ENCODE data around the gene CFAP45.

The CFAP45 gene

DNA sequence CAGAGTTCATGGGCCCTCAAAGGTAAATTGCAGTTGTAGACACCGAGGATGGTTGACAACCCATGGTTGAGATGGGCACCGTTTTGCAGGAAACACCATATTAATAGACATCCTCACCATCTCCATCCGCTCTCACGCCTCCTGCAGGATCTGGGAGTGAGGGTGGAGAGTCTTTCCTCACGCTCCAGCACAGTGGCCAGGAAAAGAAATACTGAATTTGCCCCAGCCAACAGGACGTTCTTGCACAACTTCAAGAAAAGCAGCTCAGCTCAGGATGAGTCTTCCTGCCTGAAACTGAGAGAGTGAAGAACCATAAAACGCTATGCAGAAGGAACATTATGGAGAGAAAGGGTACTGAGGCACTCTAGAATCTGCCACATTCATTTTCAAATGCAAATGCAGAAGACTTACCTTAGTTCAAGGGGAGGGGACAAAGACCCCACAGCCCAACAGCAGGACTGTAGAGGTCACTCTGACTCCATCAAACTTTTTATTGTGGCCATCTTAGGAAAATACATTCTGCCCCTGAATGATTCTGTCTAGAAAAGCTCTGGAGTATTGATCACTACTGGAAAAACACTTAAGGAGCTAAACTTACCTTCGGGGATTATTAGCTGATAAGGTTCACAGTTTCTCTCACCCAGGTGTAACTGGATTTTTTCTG is 64.0 kb downstream of the CFAP45 start:
- TF ChIP-seq POLR2AphosphoS5 (IDR thresholded peaks at IDR 0.05; ENCODE audit: low read depth, low read length) (no peak), TAF1 (IDR thresholded peaks at IDR 0.05; ENCODE audit: borderline replicate concordance, low read depth, low read length) (no peak), POLR2A (IDR thresholded peaks at IDR 0.05; ENCODE audit: low read depth, low read length) (no peak)
- FAIRE-seq (no peak), DNase-seq (ENCODE audit: insufficient read length) (no peak)

DNA sequence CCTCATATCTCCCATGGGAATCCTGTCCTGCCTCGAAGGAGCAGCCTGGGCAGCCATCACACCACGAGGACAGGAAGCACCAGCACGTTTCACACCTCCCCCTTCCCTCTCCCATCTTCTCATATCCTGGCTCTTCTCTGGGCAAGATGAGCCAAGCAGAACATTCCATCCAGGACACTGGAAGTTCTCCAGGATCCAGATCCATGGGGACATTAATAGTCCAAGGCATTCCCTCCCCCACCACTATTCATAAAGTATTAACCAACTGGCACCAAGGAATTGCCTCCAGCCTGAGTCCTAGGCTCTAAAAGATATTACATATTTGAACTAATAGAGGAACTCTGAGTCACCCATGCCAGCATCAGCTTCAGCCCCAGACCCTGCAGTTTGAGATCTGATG is 64.6 kb downstream of the CFAP45 start:
- FAIRE-seq (no peak), DNase-seq (ENCODE audit: insufficient read length) (no peak)
- TF ChIP-seq TAF1 (IDR thresholded peaks at IDR 0.05; ENCODE audit: borderline replicate concordance, low read depth, low read length) (no peak), POLR2A (IDR thresholded peaks at IDR 0.05; ENCODE audit: low read depth, low read length) (no peak), POLR2AphosphoS5 (IDR thresholded peaks at IDR 0.05; ENCODE audit: low read depth, low read length) (no peak)

GRCh38 chr1:159832309-159832708 is 67.7 kb downstream of the CFAP45 start:
- DNase-seq (ENCODE audit: insufficient read length) (no peak), FAIRE-seq (no peak)
- TF ChIP-seq TAF1 (IDR thresholded peaks at IDR 0.05; ENCODE audit: borderline replicate concordance, low read depth, low read length) (no peak), POLR2AphosphoS5 (IDR thresholded peaks at IDR 0.05; ENCODE audit: low read depth, low read length) (no peak), POLR2A (IDR thresholded peaks at IDR 0.05; ENCODE audit: low read depth, low read length) (no peak)

DNA sequence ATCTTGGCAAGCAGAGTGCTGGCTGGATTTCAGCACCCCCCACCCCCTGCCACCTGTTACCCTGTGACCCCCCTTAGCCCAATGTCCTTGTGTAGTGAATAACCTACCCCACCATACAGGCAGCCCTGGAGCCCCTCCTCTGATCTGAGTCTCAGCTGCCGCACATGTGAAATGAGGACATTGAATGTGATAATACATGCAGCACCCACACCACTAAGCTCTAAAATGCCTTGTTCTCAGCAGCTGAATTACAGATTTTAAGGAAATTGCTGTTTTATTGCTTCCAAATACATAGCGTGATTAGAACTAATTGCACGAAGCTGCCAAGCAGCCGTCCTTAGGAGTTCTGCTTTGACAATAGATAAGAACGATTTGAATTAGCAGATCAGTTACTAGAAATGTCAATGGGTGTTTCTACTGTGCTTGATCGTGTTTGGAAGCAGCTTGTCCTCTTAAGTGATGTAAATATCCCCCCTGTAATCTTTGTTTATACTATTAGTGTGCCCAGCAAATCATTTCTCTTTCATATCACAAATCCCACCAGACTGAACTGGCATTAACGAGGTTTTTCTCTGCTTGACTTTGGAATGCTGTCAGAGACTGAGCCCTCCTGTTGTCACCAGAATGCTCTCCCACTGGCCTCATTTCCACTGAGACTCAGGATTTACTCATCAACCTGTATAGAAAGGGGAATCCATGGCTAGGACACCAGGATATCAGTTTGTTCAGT is 68.4 kb downstream of the CFAP45 start:
- no peak for DNase-seq (ENCODE audit: insufficient read length)
- no peak for FAIRE-seq
- TF ChIP-seq POLR2A (IDR thresholded peaks at IDR 0.05; ENCODE audit: low read depth, low read length) (no peak), TAF1 (IDR thresholded peaks at IDR 0.05; ENCODE audit: borderline replicate concordance, low read depth, low read length) (no peak), POLR2AphosphoS5 (IDR thresholded peaks at IDR 0.05; ENCODE audit: low read depth, low read length) (no peak)

DNA sequence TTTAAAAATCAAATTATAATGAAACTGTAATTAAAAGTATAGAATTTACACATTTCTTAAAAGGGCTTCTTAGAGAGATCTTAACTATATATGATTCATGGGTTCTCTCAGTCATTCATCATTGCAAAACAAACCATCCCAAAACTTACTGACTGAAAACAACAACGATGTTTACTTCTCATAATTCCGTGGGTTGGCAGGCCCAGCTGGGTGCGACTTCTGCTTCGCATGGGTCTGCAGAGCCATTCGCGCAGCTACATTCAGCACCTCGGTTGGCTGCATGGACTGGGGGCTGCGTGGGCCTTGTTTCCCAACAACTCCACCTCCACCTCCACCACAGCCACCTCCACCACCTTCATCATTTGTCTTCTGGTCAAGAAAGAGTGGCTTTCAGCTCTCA is 69.2 kb downstream of the CFAP45 start:
- DNase-seq (ENCODE audit: insufficient read length) (no peak), FAIRE-seq (no peak)
- TF ChIP-seq POLR2AphosphoS5 (IDR thresholded peaks at IDR 0.05; ENCODE audit: low read depth, low read length) (no peak), POLR2A (IDR thresholded peaks at IDR 0.05; ENCODE audit: low read depth, low read length) (no peak), TAF1 (IDR thresholded peaks at IDR 0.05; ENCODE audit: borderline replicate concordance, low read depth, low read length) (no peak)

GRCh38 chr1:159829822-159830465 is 70.0 kb downstream of the CFAP45 start:
- TF ChIP-seq POLR2A (IDR thresholded peaks at IDR 0.05; ENCODE audit: low read depth, low read length): no peak
- no peak for TF ChIP-seq TAF1 (IDR thresholded peaks at IDR 0.05; ENCODE audit: borderline replicate concordance, low read depth, low read length)
- TF ChIP-seq POLR2AphosphoS5 (IDR thresholded peaks at IDR 0.05; ENCODE audit: low read depth, low read length): no peak
- DNase-seq (ENCODE audit: insufficient read length): no peak
- no peak for FAIRE-seq

GRCh38 chr1:159829273-159829634 is 70.7 kb downstream of the CFAP45 start:
- DNase-seq (ENCODE audit: insufficient read length) (peak; percentile 41), FAIRE-seq (no peak)
- TF ChIP-seq TAF1 (IDR thresholded peaks at IDR 0.05; ENCODE audit: borderline replicate concordance, low read depth, low read length): no peak
- TF ChIP-seq POLR2A (IDR thresholded peaks at IDR 0.05; ENCODE audit: low read depth, low read length): no peak
- no peak for TF ChIP-seq POLR2AphosphoS5 (IDR thresholded peaks at IDR 0.05; ENCODE audit: low read depth, low read length)

- TF ChIP-seq TAF1 (IDR thresholded peaks at IDR 0.05; ENCODE audit: borderline replicate concordance, low read depth, low read length) (no peak), POLR2AphosphoS5 (IDR thresholded peaks at IDR 0.05; ENCODE audit: low read depth, low read length) (no peak), POLR2A (IDR thresholded peaks at IDR 0.05; ENCODE audit: low read depth, low read length) (no peak)
- no peak for DNase-seq (ENCODE audit: insufficient read length)
Measured at GRCh38 chr1:159828581-159829272, 71.2 kb downstream of the CFAP45 start.

DNA sequence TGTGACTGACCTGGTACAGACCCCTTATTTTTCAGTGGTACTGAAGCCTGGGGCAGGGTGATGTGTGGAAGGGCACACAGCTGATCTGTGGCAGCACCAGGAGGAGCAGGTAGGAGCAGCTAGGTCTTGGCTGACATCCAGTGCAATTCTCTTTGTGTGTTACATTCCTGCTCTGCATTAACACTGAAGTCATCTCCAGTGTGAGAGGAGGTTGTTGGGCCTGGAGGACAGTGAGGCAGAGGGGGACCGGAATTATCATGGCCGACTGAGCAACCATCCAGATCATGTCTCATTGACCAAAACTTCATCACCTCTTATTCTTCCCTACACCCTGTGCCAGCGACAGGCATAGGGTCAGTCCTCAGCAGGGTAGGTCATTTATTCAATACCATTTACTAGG is 71.8 kb downstream of the CFAP45 start:
- no peak for DNase-seq (ENCODE audit: insufficient read length)
- TF ChIP-seq POLR2AphosphoS5 (IDR thresholded peaks at IDR 0.05; ENCODE audit: low read depth, low read length): no peak
- no peak for FAIRE-seq

More at GRCh38 chr1:159828581-159829272, 71.2 kb downstream of the CFAP45 start:
- peak; percentile 40 for FAIRE-seq

DNA sequence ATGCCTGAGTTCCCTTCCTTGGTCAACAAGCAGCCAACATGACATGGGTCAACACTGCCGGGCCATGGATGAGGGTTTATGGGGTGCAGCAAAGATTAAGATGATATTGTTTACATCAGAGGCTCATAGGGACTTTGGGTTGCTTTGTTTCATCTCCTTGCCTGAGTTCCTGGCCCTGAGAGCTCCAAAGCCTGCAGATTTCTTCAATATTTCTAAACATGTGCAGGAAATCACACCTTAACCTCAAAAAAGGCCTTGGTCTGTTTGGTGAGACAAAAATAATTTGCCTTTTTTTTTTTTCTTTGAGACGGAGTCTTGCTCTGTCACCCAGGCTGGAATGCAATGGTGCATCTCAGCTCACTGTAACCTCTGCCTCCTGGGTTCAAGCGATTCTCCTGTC is 72.4 kb downstream of the CFAP45 start:
- no peak for TF ChIP-seq POLR2A (IDR thresholded peaks at IDR 0.05; ENCODE audit: low read depth, low read length)
- TF ChIP-seq TAF1 (IDR thresholded peaks at IDR 0.05; ENCODE audit: borderline replicate concordance, low read depth, low read length): no peak
- TF ChIP-seq POLR2AphosphoS5 (IDR thresholded peaks at IDR 0.05; ENCODE audit: low read depth, low read length): no peak
- DNase-seq (ENCODE audit: insufficient read length) (no peak), FAIRE-seq (no peak)

- TF ChIP-seq POLR2A (IDR thresholded peaks at IDR 0.05; ENCODE audit: low read depth, low read length) (no peak), POLR2AphosphoS5 (IDR thresholded peaks at IDR 0.05; ENCODE audit: low read depth, low read length) (no peak), TAF1 (IDR thresholded peaks at IDR 0.05; ENCODE audit: borderline replicate concordance, low read depth, low read length) (no peak)
- no peak for FAIRE-seq
Measured at GRCh38 chr1:159827102-159827490, 72.9 kb downstream of the CFAP45 start.

More at GRCh38 chr1:159827102-159827490, 72.9 kb downstream of the CFAP45 start:
- no peak for DNase-seq (ENCODE audit: insufficient read length)

Data from GM12892 (cell line).